ENCODE measurements around the gene COL25A1.

Gene COL25A1

DNA sequence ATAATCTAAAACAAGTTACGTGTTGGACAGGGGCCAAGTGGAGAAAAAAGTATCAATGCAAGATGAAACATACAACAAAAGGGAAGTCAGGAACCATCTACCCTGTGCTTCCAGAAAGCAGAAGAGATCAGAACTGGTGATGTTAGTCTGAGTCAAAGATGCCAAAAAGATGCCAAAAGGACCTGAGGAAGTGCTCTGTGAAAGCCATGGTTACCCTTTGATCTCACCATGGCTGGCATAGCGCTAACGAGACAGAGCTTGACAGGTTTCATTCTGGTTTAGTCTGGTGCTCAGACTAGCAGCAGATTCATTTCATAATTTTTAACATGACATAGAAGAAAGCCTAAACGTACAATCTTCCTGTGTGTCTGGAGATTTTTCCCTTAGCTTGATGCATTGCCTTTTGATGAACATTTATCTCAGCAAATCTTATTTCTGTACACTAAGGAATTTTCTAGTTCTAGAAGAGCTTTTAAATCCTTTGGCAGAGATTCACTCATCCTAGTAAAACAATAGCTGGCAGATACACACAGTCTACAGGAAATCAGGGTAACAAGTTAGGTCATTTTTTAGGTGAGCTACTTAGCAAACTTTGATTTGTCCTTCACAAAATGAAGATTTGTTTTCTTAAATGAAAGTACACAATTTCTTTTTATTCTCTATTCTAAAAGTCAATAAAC lies 87.7 kb downstream of the COL25A1 start:
- DNase-seq = no peak

DNA sequence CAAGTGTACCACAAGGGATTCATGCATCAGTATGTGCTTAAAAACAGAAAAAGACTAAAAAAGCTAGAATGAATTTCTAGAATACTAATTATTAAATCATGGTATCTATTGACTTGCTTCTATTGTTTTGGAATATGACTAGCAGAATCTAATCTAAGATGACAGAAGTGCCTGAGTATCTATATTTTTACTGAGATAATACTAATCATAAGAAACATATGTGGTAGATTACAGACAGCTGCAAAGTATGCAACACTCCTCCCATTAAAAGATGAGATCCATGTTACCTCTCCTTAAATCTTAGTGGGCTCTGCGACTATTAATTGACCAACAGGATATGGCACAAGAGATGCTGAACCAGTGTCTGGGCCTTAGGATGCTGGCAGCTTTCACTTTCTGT lies 89.4 kb downstream of the COL25A1 start:
- DNase-seq = no peak

DNA sequence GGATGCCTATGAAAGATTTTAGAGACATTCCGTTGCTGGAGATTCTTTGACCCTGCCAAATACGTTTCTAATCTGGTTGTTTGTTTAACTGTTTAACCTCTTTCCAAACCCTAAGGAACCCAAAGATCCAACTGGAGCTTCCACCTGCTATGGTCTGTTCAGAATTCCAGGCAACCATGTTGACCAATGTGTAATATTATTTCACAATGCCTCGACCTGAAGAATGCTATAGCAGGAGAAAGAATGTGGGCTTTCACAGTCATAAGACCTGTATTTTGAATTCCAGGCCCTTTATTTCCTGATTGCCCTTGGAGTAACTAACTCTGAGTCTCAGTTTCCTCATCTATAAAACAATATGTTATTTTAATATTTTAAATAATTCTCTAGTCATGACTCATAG lies 90.8 kb downstream of the COL25A1 start:
- no peak for DNase-seq

DNA sequence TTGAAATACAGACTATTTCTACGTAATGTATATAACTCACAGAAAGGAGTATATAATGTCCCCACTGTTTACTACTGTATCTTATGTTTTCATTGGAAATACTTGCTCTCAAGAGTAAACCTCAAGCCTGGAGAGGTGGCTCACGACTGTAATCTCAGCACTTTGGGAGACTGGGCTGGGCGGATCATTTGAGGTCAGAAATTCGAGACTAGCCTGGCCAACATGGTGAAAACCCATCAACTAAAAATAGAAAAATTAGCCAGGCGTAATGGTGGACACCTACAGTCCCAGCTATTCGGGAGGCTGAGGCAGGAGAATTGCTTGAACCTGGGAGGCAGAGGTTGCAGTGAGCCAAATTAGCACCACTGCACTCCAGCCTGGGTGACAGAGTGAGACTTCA lies 92.8 kb downstream of the COL25A1 start:
- DNase-seq = no peak

DNA sequence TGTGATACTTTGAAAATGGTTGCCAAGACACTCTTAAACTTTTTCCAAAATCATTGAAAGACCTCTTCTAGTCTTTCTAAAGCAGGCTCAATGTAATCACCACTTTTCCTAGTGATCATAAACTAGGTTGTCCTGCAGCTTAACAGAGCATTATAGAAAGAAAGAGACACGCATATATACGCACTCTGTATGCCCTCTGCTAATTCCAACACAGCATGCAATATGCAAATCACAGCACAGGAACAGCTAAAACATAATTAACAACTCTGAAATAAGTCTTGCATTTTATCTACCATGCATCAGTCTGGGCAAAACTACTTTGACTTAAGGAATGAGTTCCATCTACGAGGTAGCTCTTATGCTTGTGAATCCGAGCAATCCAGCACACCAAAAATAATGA lies 94.6 kb downstream of the COL25A1 start:
- DNase-seq = no peak

DNA sequence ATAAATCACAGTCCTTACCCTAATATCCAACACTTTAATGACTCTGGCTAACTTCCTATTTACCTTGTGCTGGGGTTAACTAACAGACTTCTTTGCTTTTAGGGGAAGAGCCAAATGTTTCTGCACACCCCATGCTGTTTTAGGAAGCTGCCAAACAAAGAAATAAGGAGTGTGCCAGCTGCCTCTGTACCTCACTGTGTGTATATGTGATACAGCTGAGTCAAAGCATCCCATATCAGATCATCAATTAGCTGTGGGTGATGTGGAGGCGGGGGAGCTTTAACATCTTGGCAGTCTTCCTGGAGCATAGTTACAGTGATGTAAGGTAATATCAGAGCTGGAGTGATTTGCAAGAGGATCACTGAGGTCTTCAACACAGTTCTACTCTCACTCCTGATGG lies 95.4 kb downstream of the COL25A1 start:
- DNase-seq = no peak

DNA sequence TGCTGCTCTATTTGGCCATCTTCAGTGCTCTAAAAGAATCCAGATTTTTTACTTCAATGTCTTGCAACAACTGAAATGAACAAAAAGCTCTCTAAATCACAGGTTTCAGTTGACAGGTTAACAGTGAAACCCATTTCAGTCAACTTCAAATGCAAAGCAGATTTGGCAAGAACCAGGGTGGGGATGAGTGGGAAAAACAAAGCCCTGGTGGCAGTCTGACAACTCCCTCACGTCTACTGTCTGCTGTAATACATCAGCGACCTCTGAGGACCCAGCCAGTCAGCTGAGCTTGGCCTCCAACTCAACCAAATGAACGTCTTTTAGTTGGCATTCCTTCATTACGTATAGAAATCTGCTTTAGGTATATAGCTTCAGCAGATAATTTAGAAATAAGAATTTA lies 95.8 kb downstream of the COL25A1 start:
- no peak for DNase-seq

DNA sequence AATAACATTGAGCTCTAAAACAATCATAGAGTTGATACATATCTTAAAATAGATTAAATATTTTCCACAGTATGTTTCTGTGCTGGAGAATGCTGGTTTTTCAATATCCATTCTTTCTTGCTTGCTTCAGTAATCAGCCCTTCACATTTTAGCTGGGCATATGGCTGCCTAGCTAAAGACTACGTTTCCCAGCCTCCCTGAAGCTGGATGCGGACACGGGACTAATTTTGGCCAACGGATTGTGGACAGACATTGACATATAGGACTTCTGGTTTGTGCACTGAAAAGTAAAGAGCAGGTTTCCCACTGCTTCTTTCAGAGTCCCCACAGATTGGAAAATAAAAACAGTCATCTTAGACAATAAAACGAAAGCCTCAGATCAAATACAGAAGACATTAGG lies 97.3 kb downstream of the COL25A1 start:
- no peak for DNase-seq

DNA sequence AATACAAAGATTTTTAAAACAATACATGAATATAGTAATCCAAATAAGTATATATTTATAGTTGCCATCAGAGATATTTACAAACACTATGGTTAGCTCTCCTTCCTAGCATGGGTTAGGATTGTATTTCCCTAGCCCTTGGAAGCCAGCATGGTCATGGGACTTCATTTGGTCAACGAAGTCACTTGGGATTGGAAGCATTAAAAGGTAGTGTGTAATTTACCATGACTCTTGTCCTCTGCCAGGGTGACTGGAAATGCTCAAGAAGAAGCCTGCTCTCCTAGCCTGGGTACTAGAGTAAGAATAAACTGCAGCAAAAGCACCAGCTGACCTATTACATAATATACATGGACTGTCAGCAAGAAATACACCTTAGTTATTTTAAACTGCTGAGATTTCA lies 102.9 kb downstream of the COL25A1 start:
- DNase-seq = no peak

DNA sequence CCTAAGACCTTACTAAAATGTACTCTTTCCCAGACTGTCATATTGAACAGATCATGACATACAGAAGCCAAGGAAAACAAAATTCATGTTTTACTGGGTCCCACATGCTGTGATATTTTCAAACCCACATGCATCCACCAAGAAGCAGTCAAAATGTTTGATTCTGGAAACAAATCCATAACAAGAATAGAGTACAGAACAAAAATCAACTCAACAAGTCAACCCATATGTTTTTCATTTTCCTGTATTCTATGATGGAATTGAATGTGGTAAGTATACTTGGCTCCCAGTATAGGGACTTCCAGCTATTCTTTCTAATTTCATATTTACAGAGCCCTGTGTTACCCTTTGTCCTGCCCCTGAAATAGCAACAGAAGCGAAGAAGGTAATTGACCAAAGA lies 106.8 kb downstream of the COL25A1 start:
- DNase-seq = no peak

DNA sequence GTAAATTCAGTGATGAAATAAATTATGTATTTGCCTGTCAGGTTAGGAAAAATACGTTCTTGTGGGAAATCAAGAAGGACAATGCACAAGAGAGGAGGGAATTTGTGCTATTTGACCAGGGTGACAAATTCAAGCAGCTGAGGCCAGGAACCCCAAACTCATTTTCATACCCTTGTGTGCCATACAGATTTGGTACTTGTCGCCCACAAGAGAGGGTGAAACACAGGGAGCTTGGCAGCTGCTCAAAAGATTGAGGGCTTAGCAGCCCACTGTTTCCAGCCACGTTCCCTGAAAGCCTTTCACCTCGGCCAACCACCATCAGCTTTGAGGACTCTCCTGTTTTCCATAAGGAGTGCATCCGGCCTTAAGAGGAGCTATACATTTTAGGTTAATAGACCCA lies 111.2 kb downstream of the COL25A1 start:
- no peak for DNase-seq

DNA sequence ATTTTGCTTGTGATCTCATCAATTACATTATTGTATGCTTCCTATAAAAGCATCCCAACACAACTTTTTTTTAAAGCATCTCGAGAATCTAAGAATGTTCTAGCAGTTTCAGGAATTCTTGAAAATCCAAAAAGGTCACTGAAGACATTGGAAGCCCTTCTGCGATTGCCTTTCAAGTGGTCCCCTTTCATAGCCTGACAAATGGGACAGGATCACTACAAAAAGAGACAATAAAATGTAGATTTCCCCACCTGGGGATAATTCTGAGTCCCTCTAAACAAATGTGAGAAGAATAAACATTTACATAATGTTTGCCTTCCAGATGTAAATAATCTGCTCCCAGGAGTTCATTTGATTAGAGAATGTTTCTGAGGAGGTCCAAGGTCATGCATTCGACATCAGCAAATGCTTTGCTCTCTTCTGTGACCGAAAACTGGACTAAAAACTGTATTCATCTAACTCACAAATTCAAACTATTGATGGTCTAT lies 116.0 kb downstream of the COL25A1 start:
- DNase-seq = no peak

DNA sequence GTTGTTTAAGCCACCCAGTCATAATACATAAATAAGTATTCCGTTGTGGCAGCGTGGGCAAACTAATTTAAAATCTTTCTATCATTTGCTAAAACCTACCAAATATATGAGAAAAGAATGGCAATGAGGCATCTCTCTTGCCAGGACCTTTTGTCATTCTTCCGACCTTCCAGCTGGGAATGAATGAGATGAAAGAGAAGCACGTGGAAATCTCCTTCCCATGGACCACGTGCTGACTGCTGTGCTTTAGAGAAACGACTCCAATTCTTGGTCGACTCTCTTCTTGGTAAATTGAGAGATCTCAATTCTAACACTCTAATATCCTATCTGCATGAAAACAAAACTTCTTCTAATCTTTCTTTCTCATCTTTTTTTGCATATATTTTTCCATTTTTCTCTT lies 116.5 kb downstream of the COL25A1 start:
- no peak for DNase-seq

DNA sequence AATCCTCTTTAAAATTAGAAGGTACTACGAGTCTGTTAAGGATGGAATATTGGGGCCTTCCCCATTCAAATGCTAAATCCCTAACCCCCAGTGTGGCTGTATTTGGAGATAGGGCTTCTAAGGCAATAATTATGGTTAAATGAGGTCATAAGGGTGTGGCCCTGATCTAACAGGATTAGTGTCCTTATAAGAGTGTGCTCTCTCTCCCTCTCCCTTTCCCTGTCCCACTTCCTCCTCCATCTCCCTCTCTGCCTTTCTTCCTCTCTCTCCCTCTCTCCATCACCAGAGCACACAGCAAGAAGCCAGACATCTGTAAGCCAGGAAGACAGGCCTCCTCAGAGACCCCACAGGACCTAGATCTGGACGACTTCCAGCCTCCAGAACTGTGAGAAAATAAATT lies 116.9 kb downstream of the COL25A1 start:
- no peak for DNase-seq

DNA sequence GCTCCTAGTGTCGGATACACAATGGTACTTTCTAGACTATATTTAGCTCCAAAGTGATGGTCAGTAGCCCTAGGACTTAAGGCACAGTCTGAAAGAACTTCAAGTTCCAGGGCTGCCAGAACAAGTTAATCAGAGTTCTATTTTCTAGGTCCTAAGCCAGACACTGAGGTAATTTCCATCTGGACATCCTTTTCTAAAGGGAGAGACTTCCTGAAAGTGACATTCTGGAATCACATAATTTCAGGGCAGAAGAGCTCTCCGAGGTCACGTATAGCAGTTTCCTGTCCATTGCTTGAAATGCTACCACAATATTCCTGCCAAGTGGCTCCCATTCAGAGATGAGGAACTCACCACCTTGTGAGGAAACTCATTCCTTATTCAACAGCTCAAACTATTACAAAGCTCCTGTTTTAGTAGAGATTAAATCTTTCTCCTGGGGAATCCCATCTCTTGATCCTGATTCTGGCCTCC lies 117.9 kb downstream of the COL25A1 start:
- no peak for DNase-seq

DNA sequence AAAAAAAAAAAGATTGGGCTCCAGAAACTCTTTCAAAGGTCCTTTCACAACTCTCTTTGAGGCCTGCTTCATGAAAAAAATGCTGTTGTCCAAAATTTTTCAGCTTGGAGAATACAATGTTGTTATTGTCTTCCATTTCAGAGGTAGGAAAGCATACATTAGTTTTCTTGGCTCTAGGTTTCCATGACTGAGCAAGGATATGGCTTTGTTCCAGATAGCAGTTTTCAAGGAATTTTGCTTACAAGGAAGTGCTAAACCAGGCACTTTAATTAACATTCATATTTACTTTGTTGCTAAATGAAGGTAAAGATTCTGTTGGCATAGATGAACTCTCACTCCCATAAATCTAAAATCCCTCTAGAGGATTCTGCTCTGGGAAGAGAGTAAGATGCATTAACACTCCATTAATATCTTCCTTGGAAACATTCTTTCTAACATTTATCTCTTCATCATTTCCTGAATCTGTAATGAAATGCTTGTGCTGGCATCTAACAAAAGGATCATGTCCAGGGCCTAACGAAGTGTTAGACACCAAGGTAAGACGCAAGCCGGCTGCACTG lies 118.4 kb downstream of the COL25A1 start:
- DNase-seq = no peak

DNA sequence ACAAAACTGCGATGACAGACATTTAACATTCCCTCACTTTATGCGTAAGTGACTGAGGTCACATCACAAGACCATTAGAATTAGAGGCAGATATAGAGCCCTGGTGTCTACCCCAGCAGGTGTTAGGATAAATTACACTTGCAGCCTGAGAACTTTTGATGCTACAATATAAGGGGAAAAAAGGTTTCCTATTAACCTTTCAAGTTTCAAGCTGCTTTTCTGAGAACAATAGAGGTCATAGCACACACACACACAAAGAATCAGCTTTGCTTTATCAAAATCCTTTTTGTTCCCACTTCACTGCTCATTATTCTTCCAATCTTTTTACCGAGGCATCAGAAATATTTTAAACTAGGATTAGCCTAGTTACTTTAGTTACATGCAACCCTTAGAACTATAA lies 119.8 kb downstream of the COL25A1 start:
- DNase-seq = no peak

DNA sequence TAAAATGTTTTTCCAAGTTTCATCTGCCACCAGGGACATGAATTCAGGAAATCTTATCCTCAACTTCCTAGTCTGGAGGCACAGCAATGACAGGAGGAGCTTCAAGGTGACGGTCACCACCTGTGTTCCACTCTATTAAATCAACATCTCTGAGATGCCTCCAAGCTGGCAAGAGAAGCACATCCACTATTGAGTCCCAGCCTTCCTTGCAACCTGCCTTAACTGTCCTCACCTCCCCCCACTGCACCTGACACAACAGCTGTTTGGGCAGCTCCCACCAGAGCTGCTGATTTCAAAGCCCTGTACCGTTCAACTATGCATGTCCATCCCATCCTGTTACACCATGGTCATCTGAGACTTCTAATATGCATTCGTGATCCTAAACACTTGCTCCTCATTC lies 123.4 kb downstream of the COL25A1 start:
- DNase-seq = no peak

DNA sequence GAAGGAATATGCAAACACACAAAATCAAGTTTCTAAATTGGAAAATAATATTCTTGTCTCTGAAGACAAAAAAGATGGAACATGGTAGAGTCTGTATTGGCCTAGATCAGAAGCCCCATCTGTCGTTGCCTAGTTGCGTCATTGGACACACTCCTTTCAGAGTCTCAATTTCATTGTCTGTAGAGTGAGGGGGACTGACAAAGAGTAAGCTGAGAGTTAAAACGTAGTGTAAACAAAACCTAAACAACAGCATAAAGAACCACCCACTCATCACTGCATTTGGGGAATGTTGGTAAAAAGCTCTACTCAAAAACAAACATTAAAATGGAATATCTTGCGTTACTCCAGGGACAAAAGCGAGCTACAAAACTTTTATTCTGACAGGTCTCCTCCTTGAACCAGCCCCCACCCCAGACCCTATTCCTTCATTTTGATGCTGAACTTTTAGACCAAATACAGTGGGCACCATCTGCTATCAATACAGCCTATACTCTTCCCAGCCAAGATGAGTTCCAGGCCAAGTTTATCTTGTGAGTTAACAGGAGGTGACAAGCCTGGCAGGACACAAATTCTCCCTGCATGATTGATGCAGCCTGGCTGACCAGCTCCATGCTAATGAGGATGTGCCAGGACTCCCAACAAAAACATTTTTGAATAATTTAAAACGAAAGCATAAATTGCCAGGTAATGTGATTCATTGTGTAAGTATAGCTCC lies 125.2 kb downstream of the COL25A1 start:
- DNase-seq = no peak

DNA sequence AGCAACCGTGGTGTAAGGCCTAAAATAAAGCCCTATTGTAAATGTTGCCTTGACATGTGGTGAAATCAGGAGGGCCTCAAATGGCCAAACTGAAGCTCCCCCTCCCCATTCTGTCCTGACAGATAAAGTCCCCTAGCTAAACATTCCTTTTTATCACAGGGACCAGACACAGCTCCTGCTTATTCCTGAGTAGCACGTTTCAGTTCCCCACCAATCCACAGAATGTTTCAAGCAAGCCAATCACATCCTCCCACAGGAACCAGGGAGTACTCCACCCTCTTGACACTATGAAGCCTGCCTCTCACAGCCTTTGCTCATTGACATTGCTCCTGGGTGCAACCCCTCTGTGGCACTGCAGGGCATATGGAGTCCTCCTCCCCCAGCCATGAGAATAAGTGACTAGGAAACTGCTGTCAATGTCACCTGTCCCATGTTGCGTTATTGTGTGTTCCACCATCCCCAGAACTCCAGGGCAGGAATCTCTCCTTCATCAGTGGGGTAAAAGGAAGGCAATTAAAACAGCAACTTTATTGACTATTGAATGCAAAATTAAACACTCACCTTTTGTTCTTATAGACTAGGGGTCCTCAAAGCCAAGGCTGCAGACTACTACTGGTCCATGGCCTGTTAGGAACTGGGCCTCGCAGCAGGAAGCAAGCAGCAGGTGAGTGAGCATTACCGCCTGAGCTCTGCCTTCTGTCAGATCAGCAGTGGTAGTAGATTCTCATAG lies 128.1 kb downstream of the COL25A1 start:
- DNase-seq = no peak

DNA sequence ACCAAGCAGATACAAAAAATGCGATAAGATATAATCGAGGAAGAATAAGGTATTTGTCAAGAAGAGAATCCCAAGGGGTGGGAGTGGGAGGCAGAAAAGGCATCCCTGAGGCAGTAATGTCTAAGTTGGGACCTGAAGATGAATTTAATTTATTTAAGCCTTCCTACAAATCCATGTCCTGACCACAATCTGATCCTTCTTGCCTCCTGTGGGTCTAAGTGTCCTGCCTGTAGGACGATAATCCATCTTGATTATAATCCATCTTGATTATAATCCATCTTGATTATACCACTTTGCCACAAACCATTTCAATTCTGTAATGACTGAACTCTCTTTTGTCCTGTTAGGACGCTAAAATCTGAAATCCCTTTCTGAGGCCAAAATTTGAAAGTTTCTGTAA lies 130.2 kb downstream of the COL25A1 start:
- no peak for DNase-seq

DNA sequence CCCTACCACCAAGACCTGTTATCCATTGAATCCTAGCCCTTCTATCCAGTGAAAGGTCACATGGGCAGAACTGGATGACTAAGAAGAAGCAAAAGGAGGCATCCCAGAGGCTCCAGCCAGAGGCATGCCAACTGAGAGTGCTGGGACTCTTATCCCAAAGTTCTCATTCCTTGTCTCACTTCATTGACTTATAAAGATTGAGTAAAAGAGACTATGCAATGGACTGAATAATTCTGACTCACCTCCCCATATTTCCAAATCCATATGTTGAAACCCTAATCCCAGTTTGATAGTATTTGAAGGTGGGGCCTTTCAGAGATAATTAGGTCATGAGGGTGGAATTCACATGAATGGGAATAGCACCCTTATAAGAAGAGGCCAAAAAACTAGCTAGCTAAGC lies 131.4 kb downstream of the COL25A1 start:
- DNase-seq = no peak

DNA sequence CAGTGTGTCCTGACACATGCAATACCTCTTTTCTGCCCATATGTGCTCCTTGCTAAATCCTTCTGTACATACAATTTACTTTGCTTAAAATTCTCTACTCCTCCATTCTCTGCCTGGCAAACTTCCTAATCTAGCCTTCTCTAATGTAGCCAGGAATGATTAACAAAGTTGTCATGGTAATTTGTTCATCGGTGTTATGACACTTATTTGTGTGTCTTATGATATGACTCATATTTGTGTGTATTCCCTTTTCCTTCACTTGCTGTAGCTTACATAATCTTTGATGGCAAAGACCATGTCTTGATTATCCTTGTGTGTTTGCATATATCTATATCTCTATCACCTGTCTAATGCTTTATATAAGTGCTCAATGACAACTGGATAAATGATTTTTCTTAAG lies 133.3 kb downstream of the COL25A1 start:
- no peak for DNase-seq

DNA sequence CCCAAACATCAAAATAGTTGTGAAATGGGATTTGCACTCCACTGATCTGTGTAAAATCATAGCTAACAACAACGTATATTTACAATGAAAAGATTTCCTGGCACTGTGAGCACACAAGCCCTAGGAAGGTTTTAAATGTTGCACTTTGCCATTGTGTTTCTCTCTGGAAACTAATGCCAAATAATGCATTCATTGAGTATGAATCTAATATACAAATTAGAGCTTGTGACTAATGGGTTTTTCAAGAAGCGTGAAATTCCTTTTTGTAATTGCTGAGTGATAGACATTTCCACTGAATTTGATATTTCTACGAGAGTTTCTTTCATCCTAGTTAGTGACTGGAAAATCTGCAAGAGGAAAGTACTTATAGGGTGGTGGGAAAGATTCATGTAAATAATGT lies 135.9 kb downstream of the COL25A1 start:
- no peak for DNase-seq

Data from NCI-H748 treated with DMSO at 0.1 percent for 48 hours (cell line).